ENCODE data around the gene MYO16.

GRCh38 chr13:108656742-108657141 lies 27.3 kb downstream of the MYO16 start:
- no peak for TF ChIP-seq CTCF (IDR thresholded peaks at IDR 0.05)
- no peak for TF ChIP-seq POLR2A (IDR thresholded peaks at IDR 0.05)
